Activated T-cell treated with anti-CD3 and anti-CD28 coated beads, Interleukin-2, amount 50 U/mL, for 4 hours (primary cell): ENCODE data around the gene ZNF44. TPM values are rescaled to one million over a fixed set of nuclear protein-coding genes. Genes with fewer than 3 reads are reported as not detected.

ENCODE experiments used
- ATAC-seq, 2 donors: fragments of 200-7000 bp; cut with Tn5 transposase; one replicate each; pipeline ENCODE4 v1.10.0; 2021
- DNase-seq: peaks from one replicate; pipeline ENCODE4 v3.0.0-alpha.2; 2020
- H3K27me3 Mint-ChIP-seq: one replicate; pipeline ENCODE4 v1.8.0; 2021; ENCODE audit warnings: low read depth, mixed read lengths
- H3K36me3 Mint-ChIP-seq: one replicate; pipeline ENCODE4 v1.8.0; 2022; ENCODE audit warnings: mixed read lengths; ENCODE audit not compliant: insufficient read depth
- H3K4me1 Mint-ChIP-seq: one replicate; pipeline ENCODE4 v1.8.0; 2021; ENCODE audit warnings: low read depth, mixed read lengths
- H3K4me3 Mint-ChIP-seq: one replicate; pipeline ENCODE4 v1.8.0; 2021; ENCODE audit warnings: mild to moderate bottlenecking, moderate library complexity, mixed read lengths
- H3K9me3 Mint-ChIP-seq: one replicate; pipeline ENCODE4 v1.8.0; 2021; ENCODE audit warnings: mixed read lengths
- total RNA-seq, 3 donors: library from RNA; stranded (reverse); gene quantifications; one replicate each; pipeline ENCODE4 v1.2.1, GENCODE V29; 2021

The ZNF44 gene
- total RNA-seq, 3 donors from 2014 or later = 4.9 to 7.1 (median 6.1) TPM

DNA sequence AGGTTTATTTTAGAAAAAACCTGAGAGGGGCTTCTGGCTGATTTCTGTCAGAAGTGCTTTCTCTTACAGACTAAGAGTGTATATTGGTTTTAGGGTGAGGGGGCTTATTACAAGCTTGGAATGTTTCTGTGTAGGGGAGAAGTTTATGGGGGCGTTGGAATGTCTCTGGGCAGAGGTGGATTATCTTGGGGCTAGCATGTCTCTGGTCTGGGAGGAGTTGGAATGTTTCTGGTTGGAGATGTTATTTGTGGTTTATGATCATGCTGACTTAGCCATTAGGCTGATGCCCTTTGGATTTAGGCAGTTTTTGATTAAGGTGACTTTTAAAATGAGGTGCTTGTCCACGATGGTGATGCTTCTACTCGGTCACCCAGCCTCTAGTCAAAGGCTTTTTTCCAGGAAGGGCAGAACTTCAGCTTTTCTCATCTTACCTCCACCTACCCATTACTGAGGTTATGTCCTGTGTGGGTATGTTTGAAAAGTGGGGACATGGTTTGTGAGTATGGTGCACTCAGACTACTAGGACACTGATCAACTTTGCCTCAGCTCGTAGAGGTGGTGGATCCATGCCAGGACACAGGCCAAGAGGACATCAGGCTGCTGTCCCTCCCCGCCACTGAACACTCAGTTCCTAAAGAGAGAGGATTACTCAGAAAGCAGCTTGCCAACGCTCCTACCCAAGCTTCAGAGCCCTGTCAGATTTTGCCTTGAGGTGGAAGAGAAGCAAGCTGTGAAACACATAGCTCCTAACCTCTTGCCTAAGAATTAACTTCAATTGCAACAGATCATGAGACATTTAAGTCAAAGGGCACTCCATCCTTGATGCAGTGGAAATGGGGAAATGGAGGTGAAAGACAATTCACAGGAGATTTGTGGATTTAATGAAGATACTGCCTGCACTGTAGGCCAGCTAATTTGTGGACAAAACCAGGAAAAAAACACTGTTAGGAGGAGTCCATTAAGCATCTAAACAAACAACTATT lies 63.6 kb downstream of the ZNF44 start:
- ATAC-seq (no peak), DNase-seq (no peak)
- Mint-ChIP-seq H3K4me3 (no peak overlapping the region), H3K4me1 (no peaks in the 10 kb centered on the region), H3K9me3 (peaks cover 10% of the 10 kb centered on the region), H3K36me3 (peaks cover 41% of the 10 kb centered on the region), H3K27me3 (no peaks in the 10 kb centered on the region)

DNA sequence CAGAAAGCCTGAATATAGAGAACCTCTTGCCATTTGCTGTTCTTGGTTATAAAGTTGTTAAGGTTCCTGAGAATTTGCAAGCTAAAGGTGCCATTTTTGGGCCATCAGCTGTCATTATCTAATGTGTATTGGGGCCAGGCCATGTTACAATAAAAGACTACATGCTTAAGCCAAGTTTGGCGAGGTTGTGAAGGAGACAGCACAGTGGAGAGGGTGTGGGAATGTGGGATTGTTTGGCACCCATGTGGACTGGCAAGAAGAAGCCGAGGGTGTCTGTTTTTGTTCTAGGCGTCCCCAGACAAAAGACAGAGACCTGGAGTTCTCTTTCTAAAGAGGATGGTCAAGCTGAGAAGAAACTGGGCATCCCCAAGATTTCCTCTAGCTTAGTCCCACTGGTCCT lies 64.7 kb downstream of the ZNF44 start:
- H3K36me3 Mint-ChIP-seq = peaks cover 46% of the 10 kb centered on the region
- no peak overlapping the region for H3K4me3 Mint-ChIP-seq
- no peaks in the 10 kb centered on the region for H3K4me1 Mint-ChIP-seq
- no peak for DNase-seq
- H3K27me3 Mint-ChIP-seq = no peaks in the 10 kb centered on the region
- peaks cover 10% of the 10 kb centered on the region for H3K9me3 Mint-ChIP-seq
- ATAC-seq = no peak

DNA sequence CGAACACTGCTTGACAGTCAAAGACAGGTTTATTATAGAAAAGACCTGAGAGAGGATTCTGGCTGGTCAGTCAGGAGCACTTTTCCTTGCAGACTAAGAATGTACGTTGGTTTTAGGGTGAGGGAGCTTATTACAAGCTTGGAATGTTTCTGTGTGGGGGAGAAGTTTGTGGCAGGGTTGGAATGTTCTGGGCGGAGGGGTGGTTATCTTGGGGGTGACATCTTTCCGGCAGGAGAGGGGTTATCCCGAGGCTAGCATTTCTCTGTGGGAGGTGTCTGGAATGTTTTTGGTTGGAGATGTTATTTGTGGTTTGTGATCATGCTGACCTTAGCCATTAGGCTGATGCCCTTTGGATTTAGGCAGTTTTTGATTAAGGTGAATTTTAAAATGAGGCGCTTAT lies 70.0 kb downstream of the ZNF44 start:
- DNase-seq = no peak
- Mint-ChIP-seq H3K9me3 (no peaks in the 10 kb centered on the region), H3K36me3 (peaks cover 13% of the 10 kb centered on the region), H3K4me1 (no peaks in the 10 kb centered on the region), H3K4me3 (no peak overlapping the region), H3K27me3 (no peaks in the 10 kb centered on the region)
- no peak for ATAC-seq

DNA sequence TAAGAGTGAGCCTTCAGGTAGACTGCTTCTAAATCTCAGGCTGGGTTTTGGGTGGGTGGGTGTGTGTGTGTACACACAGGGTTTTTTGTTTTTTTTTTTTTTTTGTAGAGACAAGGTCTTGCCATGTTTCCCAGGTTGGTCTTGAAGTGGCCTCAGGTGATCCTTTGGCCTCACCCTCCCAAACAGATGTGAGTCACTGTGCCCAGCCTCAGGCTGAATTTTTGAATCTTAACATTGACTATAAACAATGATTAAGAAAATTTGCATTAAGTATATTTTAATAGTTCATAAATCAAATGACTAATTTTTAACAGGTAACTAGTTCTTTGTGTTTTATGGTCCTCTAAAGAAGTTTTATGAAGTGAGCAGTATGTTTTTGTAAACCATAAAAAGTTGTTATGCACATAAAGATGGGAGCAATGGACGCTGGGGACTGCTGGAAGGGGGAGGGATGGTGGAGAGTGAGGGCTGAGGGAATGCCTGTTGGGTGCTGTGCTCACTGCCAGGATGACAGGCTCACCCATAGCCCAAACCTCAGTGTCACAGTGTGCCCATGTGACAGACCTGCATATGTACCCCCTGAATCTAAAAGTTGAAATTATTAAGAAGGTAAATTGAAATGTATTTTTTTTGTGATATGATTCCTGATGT lies 71.6 kb downstream of the ZNF44 start:
- Mint-ChIP-seq H3K4me3 (no peak overlapping the region), H3K27me3 (no peaks in the 10 kb centered on the region), H3K9me3 (peaks cover 7% of the 10 kb centered on the region), H3K4me1 (no peaks in the 10 kb centered on the region), H3K36me3 (peaks cover 14% of the 10 kb centered on the region)
- DNase-seq = no peak
- ATAC-seq = no peak

Other genes starting within 250 kb of the ZNF44 start
- gene ZNF878, start 241.9 kb downstream of the ZNF44 start, total RNA-seq = under 1 TPM; 0.13 to 0.28 (median 0.19) TPM
- gene ZNF844, start 230.2 kb downstream of the ZNF44 start, total RNA-seq = 1 to 10 TPM; 1.9 to 3.1 (median 2.8) TPM
- 1 to 10 TPM; 1.0 to 2.5 (median 1.2) TPM for gene ZNF20, start 154.5 kb downstream of the ZNF44 start, total RNA-seq
- 1 to 10 TPM in 2 of 3 donors, under 1 TPM in 1; 0.98 to 1.6 (median 1.1) TPM for gene ZNF625, start 138.1 kb downstream of the ZNF44 start, total RNA-seq
- 10 to 100 TPM in 1 of 3 donors, 1 to 10 TPM in 2; 9.7 to 11.6 (median 9.8) TPM for gene ZNF136, start 131.8 kb downstream of the ZNF44 start, total RNA-seq
- 1 to 10 TPM; 1.3 to 1.6 (median 1.4) TPM for gene ZNF563, start 38.8 kb upstream of the ZNF44 start, total RNA-seq
- under 1 TPM; 0.29 to 0.81 (median 0.73) TPM for gene ZNF442, start 70.8 kb upstream of the ZNF44 start, total RNA-seq
- gene ZNF799, start 106.4 kb upstream of the ZNF44 start, total RNA-seq = 1 to 10 TPM; 1.9 to 2.1 (median 2.0) TPM
- 1 to 10 TPM; 2.2 to 2.4 (median 2.3) TPM for gene ZNF443, start 146.1 kb upstream of the ZNF44 start, total RNA-seq
- 1 to 10 TPM in 1 of 3 donors, under 1 TPM in 2; 0.58 to 1.4 (median 0.87) TPM for gene ZNF709, start 189.9 kb upstream of the ZNF44 start, total RNA-seq